Adrenal gland (tissue), 12 donors: ENCODE results near the gene TELO2. TPM values are rescaled to one million over a fixed set of nuclear protein-coding genes. Genes with fewer than 3 reads are reported as not detected.
A peak's percentile ranks its signal among the peaks of the same experiment; 100 is the strongest.

Experiments used
- DNase-seq, 7 donors: peaks; one replicate each; pipeline ENCODE4 v3.0.0-alpha.2; 2019 to 2020
- H3K27ac ChIP-seq, 5 donors: fragments of 200-600 bp; sonication (generic) in 4 of 5; 1 replicate in 3 of 5; 2 replicates in 2 of 5; pipeline versions ENCODE4 v1.5.1 to v1.8.0; 2016 to 2020; ENCODE audit warnings: mild to moderate bottlenecking in 1 of 5
- H3K27me3 ChIP-seq: fragments of 200-600 bp; 2 replicates; pipeline ENCODE4 v1.8.0; 2021
- H3K36me3 ChIP-seq, 2 donors: fragments of 200-600 bp; replicated peaks in 1 of 2; 1 replicate in 1 of 2; 2 replicates in 1 of 2; pipeline versions ENCODE4 v1.5.1 to v1.8.0; 2018 to 2022
- H3K4me1 ChIP-seq, 2 donors: fragments of 200-600 bp; replicated peaks in 1 of 2; 1 replicate in 1 of 2; 2 replicates in 1 of 2; pipeline versions ENCODE4 v1.5.1 to v1.8.0; 2018 to 2021
- H3K4me3 ChIP-seq, 4 donors: fragments of 200-600 bp; sonication (generic) in 3 of 4; one replicate each; pipeline ENCODE4 v1.5.1; 2016 to 2018
- H3K9me3 ChIP-seq, 3 donors: fragments of 200-600 bp; sonication (generic) in 1 of 3; replicated peaks in 1 of 3; 1 replicate in 2 of 3; 2 replicates in 1 of 3; pipeline versions ENCODE4 v1.5.1 to v1.8.0; 2016 to 2021
- POLR2A ChIP-seq, 2 donors: fragments of 450-650 bp; IDR thresholded peaks; one replicate each; pipeline ENCODE4 v1.6.1; 2017; ENCODE audit warnings: antibody characterized with exemption in 2 of 2, mild to moderate bottlenecking in 2 of 2, moderate library complexity in 1 of 2
- WGBS, 4 donors: extraction: QIAGEN DNeasy Blood & Tissue Kit in 2 of 4; methylation state at CpG; one replicate each; pipeline versions ENCODE4 v1.1.5 to v1.1.7; 2013 to 2017; 5-methylcytosine and 5-hydroxymethylcytosine counted together
- intact Hi-C, 2 donors: fragments of 100-400 bp; cut with DNase I; formaldehyde crosslinking; loops; one replicate each; pipeline versions ENCODE4 v1.14.1 to v1.15.0; 2022 to 2023
- polyA plus RNA-seq, 3 donors: library from polyadenylated mRNA; stranded (reverse); fragments of 200-250 nt in 2 of 3; fragments of 350-450 nt in 1 of 3; fragmentation: Illumina TruSeq in 1 of 3; extraction: RNeasy Lipid Tissue Mini Kit (QIAGEN cat#74804) in 1 of 3; gene quantifications; one replicate each; pipeline ENCODE4 v1.2.3, GENCODE V29; 2013 to 2014
- total RNA-seq, 9 donors: library from RNA; depleted of rRNA in 4 of 9; stranded (reverse); fragments of >200 nt in 4 of 9; fragments of 120-200 nt in 1 of 9; fragmentation: NEBNext Ultra II Directional in 1 of 9; extraction: Animal tissue kit (Norgen Biotek cat#: 25700) in 1 of 9; gene quantifications; one replicate each; pipeline versions ENCODE4 v1.1.0 to v1.2.4, GENCODE V29; 2013 to 2023
- TF ChIP-seq, protein P1 (sequence below), 6 experiments: fragments of 450-650 bp in 4 of 6; fragments of 200-600 bp in 2 of 6; sonication (generic) in 1 of 6; IDR thresholded peaks; 1 replicate in 5 of 6; 2 replicates in 1 of 6; pipeline versions ENCODE4 v1.5.1 to v1.8.0; 2016 to 2021; ENCODE audit warnings: antibody characterized with exemption in 6 of 6, mild to moderate bottlenecking in 2 of 6, moderate library complexity in 1 of 6
- donor health status: healthy with polysubstance abuse.
- donor health status: Bipolar disorder and iron deficiency.
- donor health status: DM: yes; HTN: yes; CAD: no.
- donor health status: DM: no; HTN: no; CAD: no.
- donor health status: DM: no; HTN: no; CAD: no.
- donor health status: DM: yes; HTN: yes; CAD: no.

Gene TELO2
- total and polyA plus RNA-seq, 12 donors, result 1.3 to 173 (median 23.7) TPM

DNA sequence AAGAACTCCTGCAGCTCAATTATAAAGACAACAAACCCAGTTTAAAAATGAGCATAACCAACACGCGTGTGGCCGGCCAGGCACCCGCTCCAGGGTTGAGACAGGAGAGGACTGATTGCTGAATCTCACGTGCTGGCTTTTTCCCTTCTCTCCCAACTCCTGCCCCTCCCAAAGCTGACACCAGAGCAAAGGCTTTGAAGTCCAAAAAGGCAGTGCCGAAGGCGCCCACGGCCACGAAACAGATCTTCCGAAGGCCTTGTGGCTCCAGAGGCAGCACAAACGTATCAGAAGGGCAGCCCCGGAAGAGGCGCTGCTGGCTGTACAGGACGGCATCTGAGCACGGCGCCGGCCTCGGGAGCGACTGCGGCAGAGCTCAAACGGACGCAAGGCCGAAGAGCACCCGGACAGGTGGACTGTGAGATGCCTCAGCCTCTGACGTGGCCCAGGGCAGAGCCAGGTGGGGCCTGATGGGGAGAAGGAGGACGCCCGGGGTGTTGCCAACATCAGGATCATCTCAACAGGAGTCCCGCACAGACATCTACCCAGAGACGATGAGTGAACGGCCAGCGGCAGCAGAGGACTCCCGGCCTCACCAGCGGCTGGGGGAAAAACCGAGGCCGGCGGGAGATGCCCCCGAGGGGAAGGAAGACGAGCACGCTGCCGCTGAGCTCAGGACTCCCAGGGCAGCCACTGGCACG is 28.8 kb upstream of the TELO2 start:
- Histone ChIP-seq H3K4me1 (peaks cover 8 to 24% of the 10 kb centered on the region in 2 donors), H3K27ac (peak overlapping the region in 1 of 5 donors; percentile 46), H3K36me3 (peaks cover 0 to 15% of the 10 kb centered on the region in 2 donors), H3K9me3 (no peaks in the 10 kb centered on the region), H3K4me3 (no peak overlapping the region), H3K27me3 (no peaks in the 10 kb centered on the region)
- peak in 1 of 7 donors; percentile 49 for DNase-seq
- intact Hi-C loops, result no loop called here
- WGBS, 4 donors, result 80 to 90% (median 89%) methylated on average over 30 to 41 of the region's 41 CpGs
- TF ChIP-seq POLR2A (IDR thresholded peaks at IDR 0.05), result no peak
- TF ChIP-seq, protein P1, sequence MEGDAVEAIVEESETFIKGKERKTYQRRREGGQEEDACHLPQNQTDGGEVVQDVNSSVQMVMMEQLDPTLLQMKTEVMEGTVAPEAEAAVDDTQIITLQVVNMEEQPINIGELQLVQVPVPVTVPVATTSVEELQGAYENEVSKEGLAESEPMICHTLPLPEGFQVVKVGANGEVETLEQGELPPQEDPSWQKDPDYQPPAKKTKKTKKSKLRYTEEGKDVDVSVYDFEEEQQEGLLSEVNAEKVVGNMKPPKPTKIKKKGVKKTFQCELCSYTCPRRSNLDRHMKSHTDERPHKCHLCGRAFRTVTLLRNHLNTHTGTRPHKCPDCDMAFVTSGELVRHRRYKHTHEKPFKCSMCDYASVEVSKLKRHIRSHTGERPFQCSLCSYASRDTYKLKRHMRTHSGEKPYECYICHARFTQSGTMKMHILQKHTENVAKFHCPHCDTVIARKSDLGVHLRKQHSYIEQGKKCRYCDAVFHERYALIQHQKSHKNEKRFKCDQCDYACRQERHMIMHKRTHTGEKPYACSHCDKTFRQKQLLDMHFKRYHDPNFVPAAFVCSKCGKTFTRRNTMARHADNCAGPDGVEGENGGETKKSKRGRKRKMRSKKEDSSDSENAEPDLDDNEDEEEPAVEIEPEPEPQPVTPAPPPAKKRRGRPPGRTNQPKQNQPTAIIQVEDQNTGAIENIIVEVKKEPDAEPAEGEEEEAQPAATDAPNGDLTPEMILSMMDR (IDR thresholded peaks at IDR 0.05), result no peak

DNA sequence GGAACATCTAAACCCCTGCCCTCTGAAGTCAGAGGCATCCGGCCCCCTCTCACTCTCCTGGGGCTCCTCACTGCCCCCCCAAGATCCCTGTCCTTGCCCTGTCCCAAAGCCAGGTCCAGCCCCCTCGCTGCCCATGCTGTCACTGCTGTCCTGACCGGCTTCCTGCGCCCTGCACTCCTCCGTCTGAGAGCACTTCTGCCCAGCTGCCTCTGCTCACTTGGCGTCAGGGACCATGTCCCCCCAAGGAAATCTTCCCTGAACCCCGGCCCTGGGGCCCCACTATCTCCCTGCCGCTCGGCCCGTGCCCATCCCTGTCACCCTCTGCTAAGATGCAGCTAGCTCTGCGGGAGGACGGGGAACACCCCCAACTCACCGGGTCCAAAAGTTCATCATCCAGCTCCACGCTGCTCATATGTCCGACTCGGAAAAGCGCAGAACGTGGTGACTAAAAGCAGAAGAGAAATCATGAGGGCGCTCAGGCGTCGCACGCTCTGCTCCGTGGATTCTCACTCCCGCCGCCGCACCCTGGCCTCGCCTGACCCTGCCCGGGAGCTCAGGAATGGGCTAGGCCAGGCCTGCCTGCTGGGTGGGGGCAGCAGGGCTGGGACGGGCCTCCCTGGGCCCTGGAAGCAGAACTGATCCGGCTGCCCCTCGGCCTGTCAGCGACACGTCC is 28.1 kb upstream of the TELO2 start:
- intact Hi-C loops, result no loop called here
- Histone ChIP-seq H3K36me3 (peaks cover 0 to 14% of the 10 kb centered on the region in 2 donors), H3K9me3 (no peaks in the 10 kb centered on the region), H3K27me3 (no peaks in the 10 kb centered on the region), H3K4me3 (no peak overlapping the region), H3K4me1 (peaks cover 8 to 24% of the 10 kb centered on the region in 2 donors), H3K27ac (peak overlapping the region in 1 of 5 donors; percentile 46)
- DNase-seq, result no peak
- WGBS, 4 donors, result 86 to 92% (median 89%) methylated on average over 24 to 33 of the region's 33 CpGs
- TF ChIP-seq, protein P1 (IDR thresholded peaks at IDR 0.05), result no peak
- TF ChIP-seq POLR2A (IDR thresholded peaks at IDR 0.05), result no peak

DNA sequence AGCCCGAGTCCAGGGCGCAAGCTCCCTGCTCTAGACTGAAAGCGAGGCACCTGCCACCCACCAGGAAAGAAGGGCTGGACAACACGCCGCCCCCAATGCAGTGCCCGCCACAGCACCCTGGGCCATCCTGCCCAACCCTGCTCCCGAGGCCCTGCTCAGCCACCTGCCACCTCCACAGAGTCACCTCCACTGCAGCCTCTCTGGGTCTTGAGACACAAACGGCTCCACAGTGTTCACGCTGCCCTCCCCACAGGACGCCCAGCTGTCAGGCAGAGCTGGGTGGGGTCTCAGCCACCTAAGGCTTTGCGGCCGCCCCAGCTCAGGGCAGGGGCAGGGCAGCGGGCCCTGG is 27.6 kb upstream of the TELO2 start:
- Histone ChIP-seq H3K36me3 (peaks cover 0 to 9% of the 10 kb centered on the region in 2 donors), H3K4me1 (peaks cover 8 to 27% of the 10 kb centered on the region in 2 donors), H3K27me3 (no peaks in the 10 kb centered on the region), H3K27ac (no peak overlapping the region), H3K4me3 (no peak overlapping the region), H3K9me3 (no peaks in the 10 kb centered on the region)
- TF ChIP-seq, protein P1 (IDR thresholded peaks at IDR 0.05), result no peak
- TF ChIP-seq POLR2A (IDR thresholded peaks at IDR 0.05), result no peak
- WGBS, 4 donors, result 95 to 100% (median 95%) methylated on average over 1 to 13 of the region's 13 CpGs
- intact Hi-C loops, result no loop called here
- DNase-seq, result no peak

DNA sequence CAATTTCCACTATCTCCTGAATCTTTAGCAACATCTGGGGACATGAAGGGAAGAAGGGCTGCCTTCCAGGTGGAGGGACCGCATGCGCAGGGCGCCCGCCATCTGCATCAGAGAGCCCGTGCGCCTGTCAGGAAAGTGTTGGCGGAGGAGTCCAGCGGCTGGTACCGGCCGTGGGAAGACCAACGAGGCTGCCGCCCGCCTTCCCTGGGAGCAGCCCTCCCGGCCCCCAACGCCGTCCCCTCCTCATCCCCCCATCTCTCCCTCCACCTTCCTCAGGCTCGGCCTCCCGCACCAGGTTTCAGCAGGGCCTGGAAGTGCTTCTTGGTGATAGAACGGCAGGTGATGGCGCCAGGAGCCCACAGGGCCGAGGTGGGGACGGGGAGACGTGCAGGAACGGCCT is 27.1 kb upstream of the TELO2 start:
- WGBS, 4 donors, result 86 to 94% (median 93%) methylated on average over 22 to 24 of the region's 24 CpGs
- TF ChIP-seq, protein P1 (IDR thresholded peaks at IDR 0.05), result no peak
- no peak for TF ChIP-seq POLR2A (IDR thresholded peaks at IDR 0.05)
- H3K4me3 ChIP-seq, result no peak overlapping the region
- H3K36me3 ChIP-seq, result peaks cover 0 to 4% of the 10 kb centered on the region in 2 donors
- no peak for DNase-seq
- H3K9me3 ChIP-seq, result no peaks in the 10 kb centered on the region
- H3K27me3 ChIP-seq, result no peaks in the 10 kb centered on the region
- intact Hi-C loops, result no loop called here
- peak overlapping the region in 1 of 5 donors; percentile 34 for H3K27ac ChIP-seq
- peaks cover 8 to 29% of the 10 kb centered on the region in 2 donors for H3K4me1 ChIP-seq
